ENCODE data around the gene ADAM12.

DNA sequence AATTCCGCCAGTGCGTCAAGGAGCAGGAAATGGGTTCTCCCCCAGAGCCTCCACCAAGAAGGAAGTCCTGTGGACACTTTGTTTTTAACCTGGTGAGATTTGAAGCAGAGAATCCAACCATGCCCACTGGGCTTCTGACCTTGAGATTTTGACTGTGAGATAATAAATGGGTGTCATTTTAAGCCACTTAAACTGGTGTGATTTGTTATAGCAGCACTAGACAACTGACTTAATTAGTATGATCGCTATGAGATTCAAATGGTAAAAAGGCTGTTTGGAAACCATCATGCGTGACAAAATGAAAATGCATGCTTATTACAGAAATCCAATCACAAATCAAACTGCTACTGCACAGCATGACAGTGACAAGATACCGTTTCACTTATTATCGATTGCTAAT, 98.0 kb downstream of the ADAM12 start:
- TF ChIP-seq, protein P1, sequence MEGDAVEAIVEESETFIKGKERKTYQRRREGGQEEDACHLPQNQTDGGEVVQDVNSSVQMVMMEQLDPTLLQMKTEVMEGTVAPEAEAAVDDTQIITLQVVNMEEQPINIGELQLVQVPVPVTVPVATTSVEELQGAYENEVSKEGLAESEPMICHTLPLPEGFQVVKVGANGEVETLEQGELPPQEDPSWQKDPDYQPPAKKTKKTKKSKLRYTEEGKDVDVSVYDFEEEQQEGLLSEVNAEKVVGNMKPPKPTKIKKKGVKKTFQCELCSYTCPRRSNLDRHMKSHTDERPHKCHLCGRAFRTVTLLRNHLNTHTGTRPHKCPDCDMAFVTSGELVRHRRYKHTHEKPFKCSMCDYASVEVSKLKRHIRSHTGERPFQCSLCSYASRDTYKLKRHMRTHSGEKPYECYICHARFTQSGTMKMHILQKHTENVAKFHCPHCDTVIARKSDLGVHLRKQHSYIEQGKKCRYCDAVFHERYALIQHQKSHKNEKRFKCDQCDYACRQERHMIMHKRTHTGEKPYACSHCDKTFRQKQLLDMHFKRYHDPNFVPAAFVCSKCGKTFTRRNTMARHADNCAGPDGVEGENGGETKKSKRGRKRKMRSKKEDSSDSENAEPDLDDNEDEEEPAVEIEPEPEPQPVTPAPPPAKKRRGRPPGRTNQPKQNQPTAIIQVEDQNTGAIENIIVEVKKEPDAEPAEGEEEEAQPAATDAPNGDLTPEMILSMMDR (conservative IDR thresholded peaks at IDR 0.05), result no peak
- no peak for TF ChIP-seq EZH2 (IDR thresholded peaks at IDR 0.05; ENCODE audit: low read depth)
